Subcutaneous adipose tissue (tissue), 4 donors: ENCODE results near the gene GPC6. TPM values are rescaled to one million over a fixed set of nuclear protein-coding genes. Genes with fewer than 3 reads are reported as not detected.

Source experiments
- total RNA-seq, 4 donors: library from RNA; depleted of rRNA; stranded (reverse); fragments of >200 nt; gene quantifications; one replicate each; pipeline ENCODE4 v1.1.0, GENCODE V29; 2016
- TF ChIP-seq, protein P1 (sequence below): fragments of 450-650 bp; IDR thresholded peaks from one replicate; pipeline ENCODE4 v1.5.1; 2016; ENCODE audit warnings: low read depth, mild to moderate bottlenecking, control low read depth, antibody characterized with exemption, moderate library complexity

Gene GPC6
- total RNA-seq, 4 donors from 2014 or later: 16.2 to 30.6 (median 26.9) TPM

GRCh38 chr13:94327318-94327717, 1100.7 kb downstream of the GPC6 start:
- TF ChIP-seq, protein P1, sequence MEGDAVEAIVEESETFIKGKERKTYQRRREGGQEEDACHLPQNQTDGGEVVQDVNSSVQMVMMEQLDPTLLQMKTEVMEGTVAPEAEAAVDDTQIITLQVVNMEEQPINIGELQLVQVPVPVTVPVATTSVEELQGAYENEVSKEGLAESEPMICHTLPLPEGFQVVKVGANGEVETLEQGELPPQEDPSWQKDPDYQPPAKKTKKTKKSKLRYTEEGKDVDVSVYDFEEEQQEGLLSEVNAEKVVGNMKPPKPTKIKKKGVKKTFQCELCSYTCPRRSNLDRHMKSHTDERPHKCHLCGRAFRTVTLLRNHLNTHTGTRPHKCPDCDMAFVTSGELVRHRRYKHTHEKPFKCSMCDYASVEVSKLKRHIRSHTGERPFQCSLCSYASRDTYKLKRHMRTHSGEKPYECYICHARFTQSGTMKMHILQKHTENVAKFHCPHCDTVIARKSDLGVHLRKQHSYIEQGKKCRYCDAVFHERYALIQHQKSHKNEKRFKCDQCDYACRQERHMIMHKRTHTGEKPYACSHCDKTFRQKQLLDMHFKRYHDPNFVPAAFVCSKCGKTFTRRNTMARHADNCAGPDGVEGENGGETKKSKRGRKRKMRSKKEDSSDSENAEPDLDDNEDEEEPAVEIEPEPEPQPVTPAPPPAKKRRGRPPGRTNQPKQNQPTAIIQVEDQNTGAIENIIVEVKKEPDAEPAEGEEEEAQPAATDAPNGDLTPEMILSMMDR: no peak

- TF ChIP-seq, protein P1: no peak
Measured at GRCh38 chr13:94328381-94329041, 1101.9 kb downstream of the GPC6 start.

- TF ChIP-seq, protein P1: no peak
Measured at GRCh38 chr13:94329277-94329676, 1102.7 kb downstream of the GPC6 start.

- TF ChIP-seq, protein P1: no peak
Measured at GRCh38 chr13:94329754-94330551, 1103.3 kb downstream of the GPC6 start.

DNA sequence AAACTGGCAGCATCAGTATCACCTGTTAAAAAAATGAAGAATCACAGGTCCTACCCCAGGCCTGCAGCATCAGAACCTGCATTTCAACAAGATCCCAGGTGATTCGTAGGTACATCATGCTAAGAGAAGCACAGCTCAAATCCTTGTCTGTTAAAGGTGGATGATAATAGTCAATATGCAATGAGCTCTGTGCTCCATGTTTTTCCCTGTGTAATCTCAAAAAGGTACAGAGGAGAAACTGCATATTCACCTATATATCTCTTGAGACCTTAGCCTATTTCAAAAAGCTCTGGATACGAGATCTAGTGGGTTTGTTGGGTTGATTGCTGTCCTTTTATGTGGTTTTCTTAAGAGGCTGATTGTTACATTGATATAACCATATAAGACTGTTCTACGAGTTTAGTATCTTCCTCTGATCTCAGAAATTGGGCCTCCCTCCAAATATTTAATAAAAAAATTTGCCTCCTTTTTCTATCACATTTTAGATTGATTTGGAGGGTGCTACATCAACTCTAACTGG, 1104.0 kb downstream of the GPC6 start:
- TF ChIP-seq, protein P1: no peak

- TF ChIP-seq, protein P1: no peak
Measured at GRCh38 chr13:94331281-94331680, 1104.7 kb downstream of the GPC6 start.

GRCh38 chr13:94332359-94333096, 1105.9 kb downstream of the GPC6 start:
- TF ChIP-seq, protein P1: no peak
